Sigmoid colon (tissue), 7 donors: ENCODE results near the gene GEMIN5. TPM values are rescaled to one million over a fixed set of nuclear protein-coding genes. Genes with fewer than 3 reads are reported as not detected.

ENCODE experiments used
- DNase-seq: peaks from one replicate; pipeline ENCODE4 v3.0.0-alpha.2; 2019
- H3K27ac ChIP-seq, 4 donors: fragments of 200-600 bp; sonication (generic); one replicate each; pipeline ENCODE4 v1.5.1; 2016 to 2019; ENCODE audit warnings: mild to moderate bottlenecking in 1 of 4
- H3K27me3 ChIP-seq, 3 donors: fragments of 200-600 bp; sonication (generic); one replicate each; pipeline ENCODE4 v1.5.1; 2019; ENCODE audit warnings: mild to moderate bottlenecking in 1 of 3
- H3K36me3 ChIP-seq, 4 donors: fragments of 200-600 bp; sonication (generic); one replicate each; pipeline ENCODE4 v1.5.1; 2016 to 2019
- H3K4me1 ChIP-seq, 4 donors: fragments of 200-600 bp; sonication (generic); one replicate each; pipeline ENCODE4 v1.5.1; 2017 to 2019
- H3K4me3 ChIP-seq, 4 donors: fragments of 200-600 bp; sonication (generic); one replicate each; pipeline ENCODE4 v1.5.1; 2017 to 2019; ENCODE audit warnings: mild to moderate bottlenecking in 2 of 4, moderate library complexity in 1 of 4
- H3K9me3 ChIP-seq, 4 donors: fragments of 200-600 bp in 3 of 4; sonication (generic) in 3 of 4; one replicate each; pipeline versions ENCODE4 v1.5.1 to v1.6.1; 2013 to 2019
- CTCF ChIP-seq, 4 experiments: fragments of 450-650 bp in 3 of 4; fragments of 200-600 bp in 1 of 4; IDR thresholded peaks; one replicate each; pipeline ENCODE4 v1.5.1; 2016 to 2019; ENCODE audit warnings: antibody characterized with exemption in 4 of 4, mild to moderate bottlenecking in 3 of 4, moderate library complexity in 2 of 4
- EP300 ChIP-seq, 4 donors: sonication (generic); formaldehyde crosslinking; IDR thresholded peaks; one replicate each; pipeline ENCODE4 v1.6.1; 2017; ENCODE audit warnings: antibody characterized with exemption in 4 of 4
- POLR2A ChIP-seq, 2 donors: fragments of 450-650 bp; IDR thresholded peaks; one replicate each; pipeline ENCODE4 v1.6.1; 2016; ENCODE audit warnings: antibody characterized with exemption in 2 of 2, mild to moderate bottlenecking in 2 of 2, moderate library complexity in 2 of 2
- POLR2AphosphoS5 ChIP-seq, 4 donors: sonication (generic); formaldehyde crosslinking; IDR thresholded peaks; one replicate each; pipeline ENCODE4 v1.6.1; 2017; ENCODE audit warnings: antibody characterized with exemption in 4 of 4
- WGBS, 2 donors: extraction: QIAGEN DNeasy Blood & Tissue Kit; methylation state at CpG; one replicate each; pipeline ENCODE4 v1.1.7; 2013; 5-methylcytosine and 5-hydroxymethylcytosine counted together
- intact Hi-C: fragments of 100-400 bp; cut with DNase I; formaldehyde crosslinking; loops from one replicate; pipeline ENCODE4 v1.15.1; 2023
- polyA plus RNA-seq, 3 donors: library from polyadenylated mRNA; stranded (reverse); fragments of 200-250 nt; gene quantifications; one replicate each; pipeline ENCODE4 v1.2.3, GENCODE V29; 2013
- total RNA-seq, 4 donors: library from RNA; depleted of rRNA; stranded (reverse); fragments of >200 nt; gene quantifications; one replicate each; pipeline ENCODE4 v1.1.0, GENCODE V29; 2016
- donor health status: healthy with polysubstance abuse.
- donor health status: Bipolar disorder and iron deficiency.
- donor health status: healthy.

The GEMIN5 gene
- total and polyA plus RNA-seq, 7 donors, result 0.92 to 15.2 (median 12.2) TPM

DNA sequence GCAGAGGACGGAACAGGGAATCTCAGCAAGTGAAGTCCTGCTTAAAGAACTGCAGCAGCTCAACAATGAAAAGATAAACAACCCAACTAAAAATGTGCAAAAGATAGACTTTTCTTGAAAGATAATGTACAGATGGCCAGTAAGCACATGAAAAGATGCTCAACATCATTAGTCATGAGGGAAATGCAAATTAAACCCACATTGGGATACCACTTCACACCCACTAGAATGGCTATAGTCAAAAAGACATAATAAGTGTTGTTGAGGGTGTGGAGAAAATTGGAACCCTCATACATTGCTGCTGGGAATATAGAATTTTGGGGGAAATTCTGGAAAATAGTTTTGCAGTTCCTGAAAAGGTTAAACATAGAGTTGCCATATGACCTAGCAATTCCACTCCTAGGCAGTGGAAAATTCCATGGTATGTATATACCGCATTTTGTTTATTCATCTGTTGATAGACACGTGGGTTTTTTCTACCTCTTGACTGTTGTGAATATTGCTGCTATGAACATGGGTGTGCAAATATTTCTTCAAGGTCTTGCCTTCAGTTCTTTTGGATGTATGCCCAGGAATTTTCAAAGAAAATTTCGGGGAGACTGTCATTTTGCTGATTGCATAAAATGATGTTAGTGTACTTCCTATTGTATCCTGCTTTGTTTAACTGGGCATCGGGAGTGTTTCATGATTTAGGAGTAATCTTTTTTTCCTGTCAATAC lies 72.4 kb downstream of the GEMIN5 start:
- no peak for DNase-seq
- intact Hi-C loops, result no loop called here
- H3K4me1 ChIP-seq, result peaks cover 0 to 37% (median 24%) of the 10 kb centered on the region in 4 donors
- WGBS, 2 donors, result 29 to 59% methylated on average over 5 of the region's 5 CpGs
- no peak for TF ChIP-seq POLR2AphosphoS5 (IDR thresholded peaks at IDR 0.05)
- no peak for TF ChIP-seq CTCF (IDR thresholded peaks at IDR 0.05)
- no peak for TF ChIP-seq POLR2A (IDR thresholded peaks at IDR 0.05)
- TF ChIP-seq EP300 (IDR thresholded peaks at IDR 0.05), result no peak
- no peak overlapping the region for H3K4me3 ChIP-seq
- H3K27me3 ChIP-seq, result no peaks in the 10 kb centered on the region
- no peak overlapping the region for H3K27ac ChIP-seq
- no peaks in the 10 kb centered on the region for H3K9me3 ChIP-seq
- peaks cover 9 to 60% (median 10%) of the 10 kb centered on the region in 4 donors for H3K36me3 ChIP-seq

- H3K36me3 ChIP-seq, result peaks cover 6 to 49% (median 9%) of the 10 kb centered on the region in 4 donors
- intact Hi-C loops, result loop anchor here (5.0 kb wide), 1 partner anchor 211 kb away; no protein-coding TSS in a partner anchor
- no peak overlapping the region for H3K27ac ChIP-seq
- no peaks in the 10 kb centered on the region for H3K9me3 ChIP-seq
- no peaks in the 10 kb centered on the region for H3K27me3 ChIP-seq
- TF ChIP-seq CTCF (IDR thresholded peaks at IDR 0.05), result no peak
- TF ChIP-seq EP300 (IDR thresholded peaks at IDR 0.05), result no peak
- DNase-seq, result no peak
- no peak overlapping the region for H3K4me3 ChIP-seq
- H3K4me1 ChIP-seq, result peaks cover 0 to 51% (median 37%) of the 10 kb centered on the region in 4 donors
- WGBS, 2 donors, result 91% methylated on average over 7 of the region's 7 CpGs
Observed at GRCh38 chr5:154863291-154864080, 74.5 kb downstream of the GEMIN5 start.

DNA sequence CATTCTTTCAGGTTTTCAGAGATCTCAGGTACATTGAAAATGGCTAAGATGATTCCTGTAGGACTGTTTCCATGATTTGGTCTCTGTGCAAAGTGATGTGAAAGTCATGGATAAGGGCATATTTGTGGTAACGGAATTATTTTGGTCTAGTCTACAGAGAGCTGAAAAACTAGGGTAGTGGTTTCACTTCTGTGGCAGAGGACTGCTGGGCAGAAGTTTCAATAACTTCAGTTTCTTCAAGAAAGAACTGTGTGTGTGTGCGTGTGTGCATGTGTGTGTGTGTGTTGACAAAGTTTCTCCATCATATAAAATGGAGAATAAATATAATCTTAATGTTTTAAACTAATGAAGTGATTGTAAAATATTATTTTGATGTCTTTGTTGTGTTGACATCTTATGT lies 75.2 kb downstream of the GEMIN5 start:
- intact Hi-C loops, result loop anchor here (5.0 kb wide), 1 partner anchor 210 kb away; no protein-coding TSS in a partner anchor
- Histone ChIP-seq H3K9me3 (no peaks in the 10 kb centered on the region), H3K4me1 (peaks cover 0 to 49% (median 37%) of the 10 kb centered on the region in 4 donors), H3K27ac (no peak overlapping the region), H3K36me3 (peaks cover 6 to 42% (median 9%) of the 10 kb centered on the region in 4 donors), H3K4me3 (no peak overlapping the region), H3K27me3 (no peaks in the 10 kb centered on the region)
- no peak for TF ChIP-seq EP300 (IDR thresholded peaks at IDR 0.05)
- no peak for TF ChIP-seq POLR2AphosphoS5 (IDR thresholded peaks at IDR 0.05)
- TF ChIP-seq CTCF (IDR thresholded peaks at IDR 0.05), result no peak
- no peak for TF ChIP-seq POLR2A (IDR thresholded peaks at IDR 0.05)
- 63 to 86% methylated on average over 2 of the region's 2 CpGs for WGBS, 2 donors
- no peak for DNase-seq

DNA sequence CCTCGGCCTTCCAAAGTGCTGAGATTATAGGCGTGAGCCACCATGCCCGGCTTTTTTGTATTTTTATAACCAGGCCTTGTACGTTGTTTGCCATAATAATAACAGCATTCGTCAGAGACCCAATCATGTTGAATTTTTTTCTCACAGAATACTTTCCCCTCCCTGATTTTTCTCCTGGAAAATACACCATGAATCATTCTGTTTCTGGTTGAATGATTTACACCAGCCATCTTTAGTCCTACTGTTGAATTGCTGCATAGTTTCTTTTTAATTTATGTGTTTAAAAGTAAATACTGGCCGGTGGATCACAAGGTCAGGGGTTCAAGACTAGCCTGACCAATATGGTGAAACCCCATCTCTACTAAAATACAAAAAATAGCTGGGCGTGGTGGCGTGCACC lies 76.1 kb downstream of the GEMIN5 start:
- H3K27ac ChIP-seq, result no peak overlapping the region
- H3K4me3 ChIP-seq, result no peak overlapping the region
- TF ChIP-seq POLR2AphosphoS5 (IDR thresholded peaks at IDR 0.05), result no peak
- no peak for TF ChIP-seq CTCF (IDR thresholded peaks at IDR 0.05)
- no peak for TF ChIP-seq EP300 (IDR thresholded peaks at IDR 0.05)
- no peak for TF ChIP-seq POLR2A (IDR thresholded peaks at IDR 0.05)
- H3K9me3 ChIP-seq, result no peaks in the 10 kb centered on the region
- intact Hi-C loops, result loop anchor here (5.0 kb wide), 1 partner anchor 210 kb away; no protein-coding TSS in a partner anchor
- no peak for DNase-seq
- no peaks in the 10 kb centered on the region for H3K27me3 ChIP-seq
- 62 to 79% methylated on average over 8 of the region's 8 CpGs for WGBS, 2 donors
- peaks cover 6 to 36% (median 9%) of the 10 kb centered on the region in 4 donors for H3K36me3 ChIP-seq
- peaks cover 0 to 54% (median 41%) of the 10 kb centered on the region in 4 donors for H3K4me1 ChIP-seq
